HepG2 (cell line): Measurements from ENCODE around the gene GAL3ST2. TPM values are rescaled to one million over a fixed set of nuclear protein-coding genes. Genes with fewer than 3 reads are reported as not detected.

Source experiments
- ATAC-seq: fragments of 200-7000 bp; cut with Tn5 transposase; 3 replicates; pipeline ENCODE4 v1.9.1; 2020; ENCODE audit warnings: mild to moderate bottlenecking, moderate library complexity
- BruUV-seq: library from RNA; stranded (reverse); fragments of 400-500 nt; replicated peaks from 2 replicates; lab custom pipeline; 2021; lab: Mats Ljungman, UMichigan
- CTCF ChIA-PET: fragments of 300-600 bp; formaldehyde crosslinking; extraction: SDS; loops from one replicate; lab custom pipeline; 2021; ENCODE audit warnings: low total read pairs, inconsistent platforms, low intra/inter-chr PET ratio; lab: Yijun Ruan, JAX
- POLR2A ChIA-PET: fragments of 350-600 bp; sonication (Branson Sonifier 250); formaldehyde crosslinking; loops from one replicate; lab custom pipeline; 2020; ENCODE audit warnings: antibody characterized with exemption, inconsistent platforms; lab: Yijun Ruan, JAX
- DNase-seq: peaks from one replicate; pipeline ENCODE4 v3.0.0-alpha.2; 2015; ENCODE audit warnings: low spot score
- FAIRE-seq: peaks from 3 replicates; lab custom pipeline; 2011; peaks lifted over from hg19 to GRCh38; lab: Jason Lieb, UNC
- H2AFZ ChIP-seq: one replicate; pipeline ENCODE4 v1.6.1; 2011; ENCODE audit warnings: low read length, inconsistent platforms
- H3K27ac ChIP-seq: fragments of 300-600 bp; 3 replicates; pipeline ENCODE4 v1.8.0; 2011; ENCODE audit warnings: mixed run types, mild to moderate bottlenecking, mixed read lengths, low read length, inconsistent platforms; ENCODE audit not compliant: insufficient read depth; ENCODE audit errors: extremely low read length
- H3K27me3 ChIP-seq, 2 experiments: fragments of 200-600 bp in 1 of 2; 2 replicates in 1 of 2; 3 replicates in 1 of 2; pipeline versions ENCODE4 v1.6.0 to v1.8.0; 2011; ENCODE audit warnings: low read length in 2 of 2, mild to moderate bottlenecking in 2 of 2, moderate library complexity in 2 of 2, inconsistent platforms in 1 of 2; ENCODE audit not compliant: insufficient read depth in 2 of 2, control insufficient read depth in 1 of 2
- H3K36me3 ChIP-seq, 2 experiments: fragments of 200-600 bp in 1 of 2; replicated peaks in 1 of 2; 2 replicates in 1 of 2; 3 replicates in 1 of 2; pipeline versions ENCODE4 v1.5.1 to v1.8.0; 2011; ENCODE audit warnings: low read length in 2 of 2, inconsistent platforms in 1 of 2; ENCODE audit not compliant: insufficient read depth in 2 of 2, control insufficient read depth in 1 of 2
- H3K4me1 ChIP-seq: 2 replicates; pipeline ENCODE4 v1.5.1; 2012; ENCODE audit warnings: low read length, inconsistent platforms; ENCODE audit not compliant: insufficient read depth
- H3K4me2 ChIP-seq: 2 replicates; pipeline ENCODE4 v1.6.0; 2011; ENCODE audit warnings: low read depth, low read length, inconsistent platforms
- H3K4me3 ChIP-seq, 3 experiments: fragments of 200-600 bp in 1 of 3; sonication (generic), shearing (Covaris generic) in 1 of 3; replicated peaks in 1 of 3; 2 replicates each; pipeline ENCODE4 v1.5.1; 2011 to 2016; ENCODE audit warnings: low read length in 3 of 3, inconsistent platforms in 2 of 3, low read depth in 2 of 3, mild to moderate bottlenecking in 2 of 3, control low read depth in 1 of 3, mixed read lengths in 1 of 3; ENCODE audit not compliant: insufficient read depth in 1 of 3
- H3K79me2 ChIP-seq: one replicate; pipeline ENCODE4 v1.6.1; 2011; ENCODE audit warnings: low read length, inconsistent platforms; ENCODE audit not compliant: insufficient read depth
- H3K9ac ChIP-seq: 2 replicates; pipeline ENCODE4 v1.6.0; 2011; ENCODE audit warnings: mild to moderate bottlenecking, low read depth, low read length, inconsistent platforms; ENCODE audit not compliant: insufficient read depth
- H3K9me3 ChIP-seq: 2 replicates; pipeline ENCODE4 v1.5.1; 2012; ENCODE audit warnings: mild to moderate bottlenecking, low read length
- H4K20me1 ChIP-seq: 2 replicates; pipeline ENCODE4 v1.6.0; 2011; ENCODE audit warnings: inconsistent platforms, mild to moderate bottlenecking, low read length, moderate library complexity; ENCODE audit not compliant: insufficient read depth
- CREB1 ChIP-seq, 2 experiments: fragments of 450-650 bp in 1 of 2; IDR thresholded peaks; 2 replicates each; pipeline ENCODE4 v1.6.1; 2016 to 2017; ENCODE audit warnings: control low read depth in 1 of 2, mild to moderate bottlenecking in 1 of 2, missing compliant biosample characterization in 1 of 2, missing genetic modification characterization in 1 of 2
- FIP1L1 ChIP-seq: fragments of 200-400 bp; formaldehyde crosslinking; IDR thresholded peaks from 2 replicates; pipeline ENCODE4 v1.6.1; 2018; ENCODE audit warnings: low read depth, mild to moderate bottlenecking, low read length, moderate library complexity, borderline replicate concordance; ENCODE audit not compliant: insufficient read depth
- SNAPC2 ChIP-seq: sonication (generic); formaldehyde crosslinking; IDR thresholded peaks from 2 replicates; pipeline ENCODE4 v1.8.1; 2022; ENCODE audit warnings: mild to moderate bottlenecking, missing genetic modification reagents
- ZBTB38 ChIP-seq: sonication (generic); formaldehyde crosslinking; IDR thresholded peaks from 2 replicates; pipeline ENCODE4 v1.5.1; 2020; ENCODE audit warnings: mild to moderate bottlenecking, missing genetic modification reagents
- ZNF124 ChIP-seq: sonication (generic); formaldehyde crosslinking; IDR thresholded peaks from 2 replicates; pipeline ENCODE4 v1.4.0; 2020; ENCODE audit warnings: missing genetic modification reagents
- ZNF776 ChIP-seq: sonication (generic); formaldehyde crosslinking; IDR thresholded peaks from 2 replicates; pipeline ENCODE4 v1.4.0; 2020; ENCODE audit warnings: mild to moderate bottlenecking, missing genetic modification reagents
- ZNF788 ChIP-seq: sonication (generic); formaldehyde crosslinking; IDR thresholded peaks from 2 replicates; pipeline ENCODE4 v1.5.0; 2020; ENCODE audit warnings: mild to moderate bottlenecking, missing genetic modification reagents, borderline replicate concordance
- ZNF891 ChIP-seq: sonication (generic); formaldehyde crosslinking; IDR thresholded peaks from 2 replicates; pipeline ENCODE4 v1.5.0; 2020; ENCODE audit warnings: mild to moderate bottlenecking, missing genetic modification reagents
- WGBS: methylation state at CpG from one replicate; pipeline ENCODE4 v1.1.6; 2017; ENCODE audit warnings: low lambda C conversion rate; 5-methylcytosine and 5-hydroxymethylcytosine counted together
- in situ Hi-C: cut with HindIII; loops from 2 replicates; pipeline ENCODE4 v1.10.0; 2017; ENCODE audit warnings: low pct_unique_long_range_greater_than_20kb; ENCODE audit not compliant: extremely low pct_ligation_motif_present
- intact Hi-C: fragments of 100-400 bp; cut with micrococcal nuclease; formaldehyde crosslinking; loops from one replicate; pipeline ENCODE4 v1.10.0; 2022; ENCODE audit not compliant: unreplicated experiment
- polyA plus RNA-seq, 8 experiments: library from polyadenylated mRNA; depleted of rRNA in 3 of 8; stranded (reverse) in 7 of 8; unstranded in 1 of 8; fragments of >200 nt; fragmentation: Illumina TruSeq in 4 of 8; extraction: Trizol in 4 of 8; gene quantifications; 2 replicates each; pipeline versions ENCODE4 v1.2.1 to v1.2.3, GENCODE V29; 2011 to 2016; ENCODE audit warnings: low read depth in 4 of 8, missing spikeins in 1 of 8, mixed read lengths in 1 of 8; ENCODE audit not compliant: insufficient read depth in 1 of 8
- total RNA-seq, 5 experiments: library from RNA; depleted of rRNA; stranded (reverse); fragments of >200 nt; fragmentation: Illumina TruSeq; extraction: Trizol; gene quantifications; 2 replicates each; pipeline ENCODE4 v1.2.3, GENCODE V29; 2016; ENCODE audit warnings: low read depth in 1 of 5
- TF ChIP-seq, protein P1 (sequence below): sonication (generic); formaldehyde crosslinking; IDR thresholded peaks from 2 replicates; pipeline ENCODE4 v1.4.0; 2020; ENCODE audit warnings: mild to moderate bottlenecking, missing genetic modification reagents
- TF ChIP-seq, protein P2 (sequence below): sonication (generic); formaldehyde crosslinking; IDR thresholded peaks from 2 replicates; pipeline ENCODE4 v1.8.0; 2022; ENCODE audit warnings: missing genetic modification reagents, mild to moderate bottlenecking, inconsistent platforms, borderline replicate concordance
- TF ChIP-seq, protein P3 (sequence below): sonication (generic); formaldehyde crosslinking; IDR thresholded peaks from 2 replicates; pipeline ENCODE4 v1.4.0; 2020; ENCODE audit warnings: missing genetic modification reagents
- TF ChIP-seq, protein P4 (sequence below): sonication (generic); formaldehyde crosslinking; IDR thresholded peaks from 2 replicates; pipeline ENCODE4 v1.5.1; 2020; ENCODE audit warnings: mild to moderate bottlenecking, missing genetic modification reagents, moderate library complexity

The GAL3ST2 gene
- total and polyA plus RNA-seq, 2 of the 13 experiments (the other 11 are each of a cell fraction or from before 2014, with no cell fraction given), result 0.17 to 0.20 TPM

DNA sequence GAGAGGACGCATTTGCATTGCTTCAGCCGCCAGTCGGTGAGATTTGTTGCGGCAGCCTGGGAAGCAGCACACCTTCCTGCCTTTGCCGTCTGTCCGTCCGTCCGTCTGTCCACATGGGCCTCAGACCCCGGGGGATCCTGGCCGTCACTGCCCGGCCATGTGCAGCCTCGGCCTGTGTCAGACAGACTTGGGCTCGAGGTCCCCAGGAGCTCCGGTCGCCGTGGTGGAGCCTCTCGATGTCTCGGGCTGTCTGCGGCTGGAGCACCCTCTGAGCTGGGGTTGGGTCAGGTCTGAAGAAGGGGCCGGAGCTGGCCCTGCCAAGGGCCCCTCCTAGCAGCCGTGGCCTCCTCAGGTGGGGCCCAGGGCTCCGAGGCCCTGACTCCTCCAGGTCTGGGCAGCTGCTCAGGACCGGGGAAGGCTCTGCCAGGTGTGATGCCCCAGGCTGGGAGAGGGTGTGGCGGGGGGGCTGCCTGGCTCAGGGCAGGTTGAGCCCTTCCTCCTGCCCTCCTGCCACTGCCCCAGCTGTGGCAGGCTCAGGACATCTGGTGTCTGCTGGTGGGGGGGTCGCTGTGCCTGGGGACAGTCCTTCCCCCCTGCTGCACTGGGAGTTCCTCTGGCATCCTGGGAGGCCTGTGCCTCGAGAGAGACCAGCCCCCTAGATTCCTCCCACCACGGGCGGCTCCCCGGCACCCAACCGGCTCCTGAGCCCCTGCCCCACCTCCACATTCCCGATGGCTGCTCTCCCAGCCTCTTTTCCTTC is 44.2 kb downstream of the GAL3ST2 start:
- Histone ChIP-seq H3K36me3 (peaks cover 0 to 1% of the 10 kb centered on the region in 2 experiments; a peak in 2 of 5 replicates), H3K9me3 (no peaks in the 10 kb centered on the region), H3K4me1 (peaks cover 27% of the 10 kb centered on the region), H3K9ac (no peak overlapping the region), H3K27me3 (peaks cover 0 to 8% of the 10 kb centered on the region in 2 experiments; a peak in 1 of 5 replicates), H3K4me3 (no peak overlapping the region), H3K4me2 (no peak overlapping the region), H3K27ac (no peak overlapping the region), H3K79me2 (no peaks in the 10 kb centered on the region), H2AFZ (no peak overlapping the region), H4K20me1 (no peaks in the 10 kb centered on the region)
- BruUV-seq, result no TSS peak
- POLR2A ChIA-PET, result interaction anchor here (1.1 to 2.2 kb wide), 3 partner anchors 12 to 51 kb away, joined by 3 to 5 read pairs (median 4); partner anchors contain the start of gene NEU4
- 81% methylated on average over 26 of the region's 31 CpGs for WGBS
- DNase-seq, result no peak
- no peak for FAIRE-seq
- intact Hi-C loops (no loop called here), in situ Hi-C loops (no loop called here)
- peak; percentile 2 for ATAC-seq
- CTCF ChIA-PET, result no interaction called here
- TF ChIP-seq ZNF776, result 0 out of 2 replicates have a peak, but pooled peaks have one; percentile 12
- TF ChIP-seq SNAPC2 (CRISPR knock-in tag), result no peak
- no peak for TF ChIP-seq FIP1L1
- TF ChIP-seq, protein P1, sequence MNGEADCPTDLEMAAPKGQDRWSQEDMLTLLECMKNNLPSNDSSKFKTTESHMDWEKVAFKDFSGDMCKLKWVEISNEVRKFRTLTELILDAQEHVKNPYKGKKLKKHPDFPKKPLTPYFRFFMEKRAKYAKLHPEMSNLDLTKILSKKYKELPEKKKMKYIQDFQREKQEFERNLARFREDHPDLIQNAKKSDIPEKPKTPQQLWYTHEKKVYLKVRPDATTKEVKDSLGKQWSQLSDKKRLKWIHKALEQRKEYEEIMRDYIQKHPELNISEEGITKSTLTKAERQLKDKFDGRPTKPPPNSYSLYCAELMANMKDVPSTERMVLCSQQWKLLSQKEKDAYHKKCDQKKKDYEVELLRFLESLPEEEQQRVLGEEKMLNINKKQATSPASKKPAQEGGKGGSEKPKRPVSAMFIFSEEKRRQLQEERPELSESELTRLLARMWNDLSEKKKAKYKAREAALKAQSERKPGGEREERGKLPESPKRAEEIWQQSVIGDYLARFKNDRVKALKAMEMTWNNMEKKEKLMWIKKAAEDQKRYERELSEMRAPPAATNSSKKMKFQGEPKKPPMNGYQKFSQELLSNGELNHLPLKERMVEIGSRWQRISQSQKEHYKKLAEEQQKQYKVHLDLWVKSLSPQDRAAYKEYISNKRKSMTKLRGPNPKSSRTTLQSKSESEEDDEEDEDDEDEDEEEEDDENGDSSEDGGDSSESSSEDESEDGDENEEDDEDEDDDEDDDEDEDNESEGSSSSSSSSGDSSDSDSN (CRISPR knock-in tag), result no peak
- TF ChIP-seq, protein P2, sequence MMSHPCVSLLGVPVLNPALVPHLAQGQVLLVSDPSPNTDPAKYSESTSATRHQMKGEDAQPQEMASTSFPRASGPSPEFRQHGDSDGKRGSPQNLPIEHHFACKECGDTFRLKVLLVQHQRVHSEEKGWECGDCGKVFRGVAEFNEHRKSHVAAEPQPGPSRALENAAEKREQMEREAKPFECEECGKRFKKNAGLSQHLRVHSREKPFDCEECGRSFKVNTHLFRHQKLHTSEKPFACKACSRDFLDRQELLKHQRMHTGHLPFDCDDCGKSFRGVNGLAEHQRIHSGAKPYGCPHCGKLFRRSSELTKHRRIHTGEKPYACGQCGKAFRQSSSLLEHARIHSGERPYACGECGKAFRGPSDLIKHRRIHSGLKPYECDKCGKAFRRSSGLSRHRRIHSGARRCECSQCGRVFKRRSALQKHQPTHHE (CRISPR knock-in tag), result no peak
- TF ChIP-seq, protein P3, sequence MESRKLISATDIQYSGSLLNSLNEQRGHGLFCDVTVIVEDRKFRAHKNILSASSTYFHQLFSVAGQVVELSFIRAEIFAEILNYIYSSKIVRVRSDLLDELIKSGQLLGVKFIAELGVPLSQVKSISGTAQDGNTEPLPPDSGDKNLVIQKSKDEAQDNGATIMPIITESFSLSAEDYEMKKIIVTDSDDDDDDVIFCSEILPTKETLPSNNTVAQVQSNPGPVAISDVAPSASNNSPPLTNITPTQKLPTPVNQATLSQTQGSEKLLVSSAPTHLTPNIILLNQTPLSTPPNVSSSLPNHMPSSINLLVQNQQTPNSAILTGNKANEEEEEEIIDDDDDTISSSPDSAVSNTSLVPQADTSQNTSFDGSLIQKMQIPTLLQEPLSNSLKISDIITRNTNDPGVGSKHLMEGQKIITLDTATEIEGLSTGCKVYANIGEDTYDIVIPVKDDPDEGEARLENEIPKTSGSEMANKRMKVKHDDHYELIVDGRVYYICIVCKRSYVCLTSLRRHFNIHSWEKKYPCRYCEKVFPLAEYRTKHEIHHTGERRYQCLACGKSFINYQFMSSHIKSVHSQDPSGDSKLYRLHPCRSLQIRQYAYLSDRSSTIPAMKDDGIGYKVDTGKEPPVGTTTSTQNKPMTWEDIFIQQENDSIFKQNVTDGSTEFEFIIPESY, result peak; percentile 19; the same call in 1 of the 2 replicates
- TF ChIP-seq ZBTB38 (CRISPR knock-in tag), result peak; percentile 75; the same call in 1 of the 2 replicates
- 0 out of 2 replicates have a peak, but pooled peaks have one; percentile 22 for TF ChIP-seq ZNF891 (CRISPR knock-in tag)
- TF ChIP-seq, protein P4, sequence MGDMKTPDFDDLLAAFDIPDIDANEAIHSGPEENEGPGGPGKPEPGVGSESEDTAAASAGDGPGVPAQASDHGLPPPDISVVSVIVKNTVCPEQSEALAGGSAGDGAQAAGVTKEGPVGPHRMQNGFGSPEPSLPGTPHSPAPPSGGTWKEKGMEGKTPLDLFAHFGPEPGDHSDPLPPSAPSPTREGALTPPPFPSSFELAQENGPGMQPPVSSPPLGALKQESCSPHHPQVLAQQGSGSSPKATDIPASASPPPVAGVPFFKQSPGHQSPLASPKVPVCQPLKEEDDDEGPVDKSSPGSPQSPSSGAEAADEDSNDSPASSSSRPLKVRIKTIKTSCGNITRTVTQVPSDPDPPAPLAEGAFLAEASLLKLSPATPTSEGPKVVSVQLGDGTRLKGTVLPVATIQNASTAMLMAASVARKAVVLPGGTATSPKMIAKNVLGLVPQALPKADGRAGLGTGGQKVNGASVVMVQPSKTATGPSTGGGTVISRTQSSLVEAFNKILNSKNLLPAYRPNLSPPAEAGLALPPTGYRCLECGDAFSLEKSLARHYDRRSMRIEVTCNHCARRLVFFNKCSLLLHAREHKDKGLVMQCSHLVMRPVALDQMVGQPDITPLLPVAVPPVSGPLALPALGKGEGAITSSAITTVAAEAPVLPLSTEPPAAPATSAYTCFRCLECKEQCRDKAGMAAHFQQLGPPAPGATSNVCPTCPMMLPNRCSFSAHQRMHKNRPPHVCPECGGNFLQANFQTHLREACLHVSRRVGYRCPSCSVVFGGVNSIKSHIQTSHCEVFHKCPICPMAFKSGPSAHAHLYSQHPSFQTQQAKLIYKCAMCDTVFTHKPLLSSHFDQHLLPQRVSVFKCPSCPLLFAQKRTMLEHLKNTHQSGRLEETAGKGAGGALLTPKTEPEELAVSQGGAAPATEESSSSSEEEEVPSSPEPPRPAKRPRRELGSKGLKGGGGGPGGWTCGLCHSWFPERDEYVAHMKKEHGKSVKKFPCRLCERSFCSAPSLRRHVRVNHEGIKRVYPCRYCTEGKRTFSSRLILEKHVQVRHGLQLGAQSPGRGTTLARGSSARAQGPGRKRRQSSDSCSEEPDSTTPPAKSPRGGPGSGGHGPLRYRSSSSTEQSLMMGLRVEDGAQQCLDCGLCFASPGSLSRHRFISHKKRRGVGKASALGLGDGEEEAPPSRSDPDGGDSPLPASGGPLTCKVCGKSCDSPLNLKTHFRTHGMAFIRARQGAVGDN (CRISPR knock-in tag), result peak; percentile 14; the same call in 1 of the 2 replicates
- TF ChIP-seq ZNF788, result 0 out of 2 replicates have a peak, but pooled peaks have one; percentile 6
- TF ChIP-seq ZNF124, result no peak
- TF ChIP-seq CREB1 (IDR thresholded peaks at IDR 0.05), result no peak
- no peak for TF ChIP-seq CREB1 (CRISPR knock-in tag; IDR thresholded peaks at IDR 0.05)
